ENCODE data around the gene ROBO1.

ROBO1 gene

DNA sequence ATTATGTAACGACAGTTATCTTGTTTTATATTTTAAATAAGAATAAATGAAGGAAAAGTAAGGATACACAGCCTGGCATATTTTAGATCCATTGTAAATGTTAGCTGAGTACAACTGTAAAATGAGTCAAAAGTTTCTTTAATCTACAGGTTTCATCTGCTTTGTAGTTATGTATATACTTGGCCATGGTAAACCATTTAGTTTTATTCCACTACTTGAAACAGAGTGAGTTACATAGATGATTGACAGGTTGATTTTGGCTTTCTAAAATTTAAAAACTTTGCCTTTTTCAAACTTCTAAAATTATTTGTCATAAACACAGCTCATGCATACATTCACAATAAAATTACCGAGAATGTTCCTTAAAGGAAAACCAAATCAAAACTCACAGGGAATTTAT is 371.2 kb downstream of the ROBO1 start:
- no peaks in the 10 kb centered on the region for H3K9me3 ChIP-seq (ENCODE audit: control insufficient read depth in 2 of 2, low read length in 2 of 2)
- H3K27ac ChIP-seq (ENCODE audit: low read depth in 2 of 2, low read length in 2 of 2) = no peak overlapping the region
- no peaks in the 10 kb centered on the region for H3K27me3 ChIP-seq (ENCODE audit: control insufficient read depth in 2 of 2, insufficient read depth in 2 of 2, low read length in 2 of 2)
- H3K9ac ChIP-seq (ENCODE audit: low read depth in 1 of 2, low read length in 2 of 2) = no peak overlapping the region
- no peaks in the 10 kb centered on the region for H3K4me1 ChIP-seq (ENCODE audit: control insufficient read depth in 2 of 2, insufficient read depth in 2 of 2, low read length in 2 of 2)
- no peaks in the 10 kb centered on the region for H3K36me3 ChIP-seq (ENCODE audit: control insufficient read depth in 2 of 2, insufficient read depth in 2 of 2, low read length in 2 of 2)
- no peak overlapping the region for H3K4me3 ChIP-seq (ENCODE audit: low read length in 2 of 2)

DNA sequence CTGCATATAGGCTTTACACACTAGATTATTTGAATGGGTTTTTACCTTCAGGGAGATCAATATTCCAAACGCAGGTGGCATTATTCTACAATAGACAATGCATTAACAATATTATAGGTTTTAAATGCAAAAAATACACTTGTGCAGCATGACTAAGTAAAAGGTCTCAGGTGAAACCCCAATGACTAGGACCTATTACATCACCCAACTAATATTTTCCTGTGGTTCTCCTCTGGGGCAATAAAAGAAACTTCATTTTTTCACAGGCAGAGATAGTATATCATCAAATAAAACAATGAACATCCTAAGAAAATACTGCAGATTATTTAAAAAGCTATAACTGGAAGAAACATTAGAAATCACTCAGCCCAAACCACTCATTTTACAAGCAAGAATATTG is 375.3 kb downstream of the ROBO1 start:
- Histone ChIP-seq H3K4me3 (ENCODE audit: low read length in 2 of 2) (no peak overlapping the region), H3K27me3 (ENCODE audit: control insufficient read depth in 2 of 2, insufficient read depth in 2 of 2, low read length in 2 of 2) (no peaks in the 10 kb centered on the region), H3K9ac (ENCODE audit: low read depth in 1 of 2, low read length in 2 of 2) (no peak overlapping the region), H3K4me1 (ENCODE audit: control insufficient read depth in 2 of 2, insufficient read depth in 2 of 2, low read length in 2 of 2) (no peaks in the 10 kb centered on the region), H3K36me3 (ENCODE audit: control insufficient read depth in 2 of 2, insufficient read depth in 2 of 2, low read length in 2 of 2) (no peaks in the 10 kb centered on the region), H3K27ac (ENCODE audit: low read depth in 2 of 2, low read length in 2 of 2) (no peak overlapping the region), H3K9me3 (ENCODE audit: control insufficient read depth in 2 of 2, low read length in 2 of 2) (no peaks in the 10 kb centered on the region)

DNA sequence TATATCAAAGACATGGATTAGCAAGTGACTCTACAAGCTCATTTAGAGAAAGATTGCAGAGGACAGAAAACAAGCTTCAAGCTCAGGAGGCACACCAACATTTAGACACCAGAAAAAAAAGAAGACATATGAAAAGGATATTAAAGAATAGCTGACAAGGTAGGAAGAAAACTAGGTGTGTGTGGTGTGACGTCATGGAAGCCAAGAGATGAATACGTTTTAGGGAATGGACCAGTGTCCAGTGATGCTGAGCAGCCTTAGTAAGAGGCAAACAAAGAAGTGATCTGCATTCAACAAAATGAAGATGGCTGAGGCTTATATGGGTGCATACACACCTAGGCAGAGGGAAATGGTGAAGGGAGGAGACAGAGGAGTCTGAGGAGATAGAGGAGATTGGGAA is 377.4 kb downstream of the ROBO1 start:
- Histone ChIP-seq H3K4me3 (ENCODE audit: low read length in 2 of 2) (no peak overlapping the region), H3K4me1 (ENCODE audit: control insufficient read depth in 2 of 2, insufficient read depth in 2 of 2, low read length in 2 of 2) (no peaks in the 10 kb centered on the region), H3K36me3 (ENCODE audit: control insufficient read depth in 2 of 2, insufficient read depth in 2 of 2, low read length in 2 of 2) (no peaks in the 10 kb centered on the region), H3K27ac (ENCODE audit: low read depth in 2 of 2, low read length in 2 of 2) (no peak overlapping the region), H3K27me3 (ENCODE audit: control insufficient read depth in 2 of 2, insufficient read depth in 2 of 2, low read length in 2 of 2) (no peaks in the 10 kb centered on the region), H3K9me3 (ENCODE audit: control insufficient read depth in 2 of 2, low read length in 2 of 2) (no peaks in the 10 kb centered on the region), H3K9ac (ENCODE audit: low read depth in 1 of 2, low read length in 2 of 2) (no peak overlapping the region)

DNA sequence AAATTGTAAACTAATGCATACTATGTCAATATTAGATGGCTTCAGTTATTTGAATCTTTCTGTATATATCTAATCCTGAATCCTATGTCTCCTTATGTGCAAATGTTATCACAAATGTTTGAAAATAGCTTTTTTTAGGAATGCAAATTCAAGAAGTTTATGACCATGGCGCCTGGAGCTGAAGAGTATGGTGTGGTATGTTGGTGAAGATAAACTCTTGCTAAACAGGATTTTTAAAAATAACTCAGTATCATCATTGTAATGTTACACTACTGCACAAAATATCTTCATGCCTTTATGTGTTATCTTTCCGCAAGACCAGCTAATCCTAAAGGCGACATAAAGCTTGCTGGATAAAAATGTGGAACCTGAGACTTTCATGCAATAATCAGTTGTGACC is 382.6 kb downstream of the ROBO1 start:
- no peaks in the 10 kb centered on the region for H3K9me3 ChIP-seq (ENCODE audit: control insufficient read depth in 2 of 2, low read length in 2 of 2)
- H3K27me3 ChIP-seq (ENCODE audit: control insufficient read depth in 2 of 2, insufficient read depth in 2 of 2, low read length in 2 of 2) = no peaks in the 10 kb centered on the region
- H3K36me3 ChIP-seq (ENCODE audit: control insufficient read depth in 2 of 2, insufficient read depth in 2 of 2, low read length in 2 of 2) = no peaks in the 10 kb centered on the region
- H3K9ac ChIP-seq (ENCODE audit: low read depth in 1 of 2, low read length in 2 of 2) = no peak overlapping the region
- no peak overlapping the region for H3K27ac ChIP-seq (ENCODE audit: low read depth in 2 of 2, low read length in 2 of 2)
- H3K4me3 ChIP-seq (ENCODE audit: low read length in 2 of 2) = no peak overlapping the region
- H3K4me1 ChIP-seq (ENCODE audit: control insufficient read depth in 2 of 2, insufficient read depth in 2 of 2, low read length in 2 of 2) = no peaks in the 10 kb centered on the region

DNA sequence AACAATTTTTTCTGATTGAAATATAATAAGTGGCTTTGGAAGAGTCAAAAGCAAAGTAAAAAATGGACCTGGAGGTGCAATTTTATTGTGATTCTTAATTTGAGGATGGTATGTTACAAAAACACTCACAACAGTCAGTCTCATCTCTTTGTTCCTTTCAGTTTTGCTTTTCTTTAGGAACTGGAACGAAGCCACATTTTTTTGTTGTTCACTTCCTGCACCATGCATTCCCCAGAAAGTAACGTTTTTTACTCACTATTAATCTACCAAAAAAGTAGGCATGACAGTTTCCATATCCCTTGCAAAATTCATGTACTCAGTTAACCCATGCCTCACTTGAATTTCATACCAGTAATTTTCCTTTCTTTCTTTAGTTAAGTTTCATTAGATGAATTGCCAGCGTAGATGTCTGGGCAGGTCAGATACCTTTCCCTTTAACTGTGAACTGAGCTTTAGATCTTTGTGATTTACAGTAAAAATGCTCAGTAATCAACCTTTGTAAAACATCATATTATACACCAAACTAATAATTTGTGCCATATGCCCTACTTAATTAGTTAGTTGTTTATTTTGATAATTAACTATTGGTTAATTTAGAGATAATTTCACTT is 384.3 kb downstream of the ROBO1 start:
- Histone ChIP-seq H3K36me3 (ENCODE audit: control insufficient read depth in 2 of 2, insufficient read depth in 2 of 2, low read length in 2 of 2) (no peaks in the 10 kb centered on the region), H3K9ac (ENCODE audit: low read depth in 1 of 2, low read length in 2 of 2) (no peak overlapping the region), H3K27ac (ENCODE audit: low read depth in 2 of 2, low read length in 2 of 2) (no peak overlapping the region), H3K27me3 (ENCODE audit: control insufficient read depth in 2 of 2, insufficient read depth in 2 of 2, low read length in 2 of 2) (no peaks in the 10 kb centered on the region), H3K4me3 (ENCODE audit: low read length in 2 of 2) (no peak overlapping the region), H3K9me3 (ENCODE audit: control insufficient read depth in 2 of 2, low read length in 2 of 2) (no peaks in the 10 kb centered on the region), H3K4me1 (ENCODE audit: control insufficient read depth in 2 of 2, insufficient read depth in 2 of 2, low read length in 2 of 2) (no peaks in the 10 kb centered on the region)

DNA sequence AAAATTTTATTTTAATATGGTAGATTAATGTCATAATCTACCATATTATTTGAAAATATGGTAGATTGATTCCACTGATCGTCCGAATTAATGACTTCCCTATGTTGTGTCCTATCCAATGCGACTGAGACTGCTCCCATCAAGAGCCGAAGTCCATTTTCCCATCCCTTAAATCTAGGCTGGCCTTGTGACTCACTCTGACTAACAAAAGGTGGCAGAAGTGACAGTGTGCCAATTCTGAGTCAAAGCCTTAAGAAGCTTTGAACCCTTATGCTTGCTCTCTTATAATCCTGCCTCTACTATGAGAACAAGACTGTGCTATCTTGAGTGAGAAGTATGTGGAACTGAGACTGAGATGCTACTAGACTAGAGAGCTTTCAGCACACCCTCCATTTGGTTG is 387.2 kb downstream of the ROBO1 start:
- no peaks in the 10 kb centered on the region for H3K4me1 ChIP-seq (ENCODE audit: control insufficient read depth in 2 of 2, insufficient read depth in 2 of 2, low read length in 2 of 2)
- H3K9ac ChIP-seq (ENCODE audit: low read depth in 1 of 2, low read length in 2 of 2) = no peak overlapping the region
- no peaks in the 10 kb centered on the region for H3K27me3 ChIP-seq (ENCODE audit: control insufficient read depth in 2 of 2, insufficient read depth in 2 of 2, low read length in 2 of 2)
- no peak overlapping the region for H3K4me3 ChIP-seq (ENCODE audit: low read length in 2 of 2)
- no peak overlapping the region for H3K27ac ChIP-seq (ENCODE audit: low read depth in 2 of 2, low read length in 2 of 2)
- no peaks in the 10 kb centered on the region for H3K9me3 ChIP-seq (ENCODE audit: control insufficient read depth in 2 of 2, low read length in 2 of 2)
- no peaks in the 10 kb centered on the region for H3K36me3 ChIP-seq (ENCODE audit: control insufficient read depth in 2 of 2, insufficient read depth in 2 of 2, low read length in 2 of 2)

DNA sequence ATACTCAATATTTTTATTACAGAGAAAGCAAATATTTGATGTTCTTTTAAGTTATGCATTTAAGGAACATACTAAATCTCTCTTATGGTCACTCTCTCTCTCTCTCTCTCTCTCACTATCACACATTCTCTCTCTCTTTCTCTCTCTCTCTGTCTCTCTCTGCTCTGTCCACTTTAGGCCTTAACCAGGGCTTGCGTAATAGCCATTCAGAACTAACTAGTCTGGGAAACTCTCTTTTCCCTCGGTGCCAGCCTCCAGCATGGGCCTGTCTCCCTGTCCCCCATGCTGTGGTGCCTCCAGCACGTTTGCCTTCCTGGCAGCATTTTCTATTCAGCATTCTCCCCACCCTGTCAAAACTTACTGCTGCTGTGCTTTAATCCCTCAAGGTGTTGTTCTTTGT is 389.7 kb downstream of the ROBO1 start:
- Histone ChIP-seq H3K27me3 (ENCODE audit: control insufficient read depth in 2 of 2, insufficient read depth in 2 of 2, low read length in 2 of 2) (no peaks in the 10 kb centered on the region), H3K36me3 (ENCODE audit: control insufficient read depth in 2 of 2, insufficient read depth in 2 of 2, low read length in 2 of 2) (no peaks in the 10 kb centered on the region), H3K4me3 (ENCODE audit: low read length in 2 of 2) (no peak overlapping the region), H3K27ac (ENCODE audit: low read depth in 2 of 2, low read length in 2 of 2) (no peak overlapping the region), H3K4me1 (ENCODE audit: control insufficient read depth in 2 of 2, insufficient read depth in 2 of 2, low read length in 2 of 2) (no peaks in the 10 kb centered on the region), H3K9me3 (ENCODE audit: control insufficient read depth in 2 of 2, low read length in 2 of 2) (no peaks in the 10 kb centered on the region), H3K9ac (ENCODE audit: low read depth in 1 of 2, low read length in 2 of 2) (no peak overlapping the region)

DNA sequence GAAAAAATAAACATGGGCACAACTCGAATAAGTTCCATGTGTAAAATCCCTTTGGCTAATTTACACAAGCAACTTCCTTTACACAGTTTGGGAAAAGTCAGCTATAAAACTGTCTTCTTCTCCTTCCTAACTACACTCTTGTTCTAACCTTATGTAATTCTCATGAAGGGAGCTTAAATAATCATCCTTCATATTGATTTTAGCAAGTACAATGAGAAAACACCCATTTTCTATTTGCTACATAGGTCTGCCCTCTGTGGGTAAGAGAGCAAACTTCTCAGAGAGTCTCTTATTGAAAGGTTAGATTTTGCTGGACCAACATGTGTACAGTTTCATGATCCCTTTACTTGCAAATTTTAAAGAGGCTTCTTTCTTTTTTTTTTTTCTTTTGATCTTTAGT is 398.5 kb downstream of the ROBO1 start:
- no peaks in the 10 kb centered on the region for H3K9me3 ChIP-seq (ENCODE audit: control insufficient read depth in 2 of 2, low read length in 2 of 2)

DNA sequence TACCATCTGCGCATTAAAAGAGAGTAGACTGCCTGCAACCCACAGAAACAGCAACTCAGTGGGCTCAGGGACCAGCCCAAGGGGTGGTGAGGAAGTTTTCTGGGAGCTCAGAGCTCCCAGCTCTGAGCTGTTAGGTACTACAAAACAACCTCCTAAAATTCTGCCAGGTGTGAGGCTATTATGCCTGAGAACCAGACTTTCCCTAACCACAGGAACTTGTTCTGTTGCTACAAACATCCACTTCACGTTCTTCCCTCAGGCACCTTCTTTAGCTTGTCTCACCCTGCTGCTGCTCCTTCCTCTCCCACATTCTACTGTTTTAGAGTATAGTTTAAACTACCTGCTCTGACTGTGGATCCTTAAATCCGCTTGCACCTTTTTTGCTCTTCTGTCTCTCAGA is 399.4 kb downstream of the ROBO1 start:
- H3K27me3 ChIP-seq (ENCODE audit: control insufficient read depth in 2 of 2, insufficient read depth in 2 of 2, low read length in 2 of 2) = no peaks in the 10 kb centered on the region
- no peaks in the 10 kb centered on the region for H3K4me1 ChIP-seq (ENCODE audit: control insufficient read depth in 2 of 2, insufficient read depth in 2 of 2, low read length in 2 of 2)
- H3K36me3 ChIP-seq (ENCODE audit: control insufficient read depth in 2 of 2, insufficient read depth in 2 of 2, low read length in 2 of 2) = no peaks in the 10 kb centered on the region
- H3K27ac ChIP-seq (ENCODE audit: low read depth in 2 of 2, low read length in 2 of 2) = no peak overlapping the region
- H3K9ac ChIP-seq (ENCODE audit: low read depth in 1 of 2, low read length in 2 of 2) = no peak overlapping the region
- no peak overlapping the region for H3K4me3 ChIP-seq (ENCODE audit: low read length in 2 of 2)
- H3K9me3 ChIP-seq (ENCODE audit: control insufficient read depth in 2 of 2, low read length in 2 of 2) = no peaks in the 10 kb centered on the region

More for the DNA sequence above, 398.5 kb downstream of the ROBO1 start:
- Histone ChIP-seq H3K4me1 (ENCODE audit: control insufficient read depth in 2 of 2, insufficient read depth in 2 of 2, low read length in 2 of 2) (no peaks in the 10 kb centered on the region), H3K27ac (ENCODE audit: low read depth in 2 of 2, low read length in 2 of 2) (no peak overlapping the region), H3K4me3 (ENCODE audit: low read length in 2 of 2) (no peak overlapping the region), H3K27me3 (ENCODE audit: control insufficient read depth in 2 of 2, insufficient read depth in 2 of 2, low read length in 2 of 2) (no peaks in the 10 kb centered on the region), H3K9ac (ENCODE audit: low read depth in 1 of 2, low read length in 2 of 2) (no peak overlapping the region), H3K36me3 (ENCODE audit: control insufficient read depth in 2 of 2, insufficient read depth in 2 of 2, low read length in 2 of 2) (no peaks in the 10 kb centered on the region)

DNA sequence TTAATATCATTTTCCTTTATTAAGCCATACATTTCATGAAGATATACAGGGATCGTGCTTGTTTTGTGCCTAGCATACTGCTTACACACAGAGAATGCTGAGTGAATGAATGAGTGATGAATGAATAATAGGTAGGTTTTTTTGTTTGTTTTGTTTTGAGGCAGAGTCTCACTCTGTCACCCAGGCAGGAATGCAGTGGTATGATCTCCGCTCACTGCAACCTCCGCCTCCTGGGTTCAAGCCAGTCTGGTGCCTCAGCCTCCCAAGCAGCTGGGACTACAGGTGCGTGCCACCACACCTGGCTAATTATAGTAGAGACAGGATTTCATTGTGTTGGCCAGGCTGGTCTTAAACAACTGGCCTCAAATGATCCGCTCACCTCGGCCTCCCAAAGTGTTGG is 400.0 kb downstream of the ROBO1 start:
- no peaks in the 10 kb centered on the region for H3K4me1 ChIP-seq (ENCODE audit: control insufficient read depth in 2 of 2, insufficient read depth in 2 of 2, low read length in 2 of 2)
- H3K9ac ChIP-seq (ENCODE audit: low read depth in 1 of 2, low read length in 2 of 2) = no peak overlapping the region
- H3K27ac ChIP-seq (ENCODE audit: low read depth in 2 of 2, low read length in 2 of 2) = no peak overlapping the region
- H3K9me3 ChIP-seq (ENCODE audit: control insufficient read depth in 2 of 2, low read length in 2 of 2) = no peaks in the 10 kb centered on the region
- H3K4me3 ChIP-seq (ENCODE audit: low read length in 2 of 2) = no peak overlapping the region
- no peaks in the 10 kb centered on the region for H3K27me3 ChIP-seq (ENCODE audit: control insufficient read depth in 2 of 2, insufficient read depth in 2 of 2, low read length in 2 of 2)
- H3K36me3 ChIP-seq (ENCODE audit: control insufficient read depth in 2 of 2, insufficient read depth in 2 of 2, low read length in 2 of 2) = no peaks in the 10 kb centered on the region

DNA sequence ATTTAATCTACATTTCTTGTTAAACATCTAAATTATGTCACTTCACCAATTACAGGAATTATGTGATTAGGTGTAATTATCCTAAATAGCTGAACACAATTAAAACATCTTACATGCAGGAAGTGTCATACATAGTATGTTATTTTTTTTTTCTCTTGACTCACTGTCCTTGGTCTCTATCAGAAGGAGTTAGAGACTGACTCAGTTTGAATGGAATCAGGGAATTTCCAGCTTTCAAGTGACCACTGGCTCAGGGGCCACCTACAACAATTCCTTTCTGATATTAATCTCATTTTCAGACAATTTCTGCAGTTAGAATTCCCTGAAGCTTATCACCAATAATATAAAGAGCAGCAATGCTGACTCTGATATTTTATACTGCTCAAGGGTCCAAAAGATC is 400.7 kb downstream of the ROBO1 start:
- Histone ChIP-seq H3K27ac (ENCODE audit: low read depth in 2 of 2, low read length in 2 of 2) (no peak overlapping the region), H3K9ac (ENCODE audit: low read depth in 1 of 2, low read length in 2 of 2) (no peak overlapping the region), H3K4me1 (ENCODE audit: control insufficient read depth in 2 of 2, insufficient read depth in 2 of 2, low read length in 2 of 2) (no peaks in the 10 kb centered on the region), H3K36me3 (ENCODE audit: control insufficient read depth in 2 of 2, insufficient read depth in 2 of 2, low read length in 2 of 2) (no peaks in the 10 kb centered on the region), H3K4me3 (ENCODE audit: low read length in 2 of 2) (no peak overlapping the region), H3K27me3 (ENCODE audit: control insufficient read depth in 2 of 2, insufficient read depth in 2 of 2, low read length in 2 of 2) (no peaks in the 10 kb centered on the region), H3K9me3 (ENCODE audit: control insufficient read depth in 2 of 2, low read length in 2 of 2) (no peaks in the 10 kb centered on the region)

Data from mucosa of rectum (tissue), 2 donors.